ENCODE measurements around the gene DENND4C.
"Not testable (repeated sequence)": the region's sequence is repeated elsewhere in the genome, so short reads cannot be mapped to it uniquely, and the experiment has no call there.

Gene DENND4C

DNA sequence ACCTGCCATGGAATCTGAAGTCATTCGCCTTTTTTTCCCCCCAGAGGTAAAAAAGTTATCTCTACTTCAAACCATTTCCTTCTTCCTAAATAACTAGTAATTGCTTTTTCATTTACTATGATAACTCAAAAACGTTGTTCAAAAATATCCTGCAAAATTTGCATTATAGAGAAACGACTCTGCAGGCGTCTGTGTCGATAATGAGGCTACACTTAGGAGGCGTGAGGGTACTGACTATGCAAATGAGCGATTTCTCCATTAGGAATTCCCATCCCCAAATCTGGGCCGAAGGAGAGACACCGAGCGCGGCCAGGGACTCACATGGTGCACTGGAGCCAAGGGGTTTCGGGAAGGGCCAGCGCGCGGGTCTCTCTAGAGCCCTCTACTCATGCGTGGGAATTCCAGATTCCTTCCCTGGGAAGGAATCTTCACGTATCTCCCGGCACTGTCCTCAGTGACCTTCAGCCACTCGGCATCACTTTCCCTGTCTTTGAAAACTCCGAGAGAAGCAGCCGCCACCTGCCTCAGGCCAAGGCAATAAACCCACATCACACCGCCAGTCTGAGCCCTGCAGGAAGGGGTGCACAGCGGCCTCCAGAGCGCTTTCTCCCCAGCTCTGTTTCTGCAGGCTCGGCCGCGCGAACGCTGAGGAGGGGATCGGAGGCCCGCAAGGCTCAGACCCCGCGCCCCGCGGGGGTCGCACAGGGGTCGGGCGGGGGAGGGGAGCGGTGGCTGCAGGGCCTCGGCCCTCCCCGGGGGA lies 718 bp upstream of the DENND4C start:
- no peak for DNase-seq

DNA sequence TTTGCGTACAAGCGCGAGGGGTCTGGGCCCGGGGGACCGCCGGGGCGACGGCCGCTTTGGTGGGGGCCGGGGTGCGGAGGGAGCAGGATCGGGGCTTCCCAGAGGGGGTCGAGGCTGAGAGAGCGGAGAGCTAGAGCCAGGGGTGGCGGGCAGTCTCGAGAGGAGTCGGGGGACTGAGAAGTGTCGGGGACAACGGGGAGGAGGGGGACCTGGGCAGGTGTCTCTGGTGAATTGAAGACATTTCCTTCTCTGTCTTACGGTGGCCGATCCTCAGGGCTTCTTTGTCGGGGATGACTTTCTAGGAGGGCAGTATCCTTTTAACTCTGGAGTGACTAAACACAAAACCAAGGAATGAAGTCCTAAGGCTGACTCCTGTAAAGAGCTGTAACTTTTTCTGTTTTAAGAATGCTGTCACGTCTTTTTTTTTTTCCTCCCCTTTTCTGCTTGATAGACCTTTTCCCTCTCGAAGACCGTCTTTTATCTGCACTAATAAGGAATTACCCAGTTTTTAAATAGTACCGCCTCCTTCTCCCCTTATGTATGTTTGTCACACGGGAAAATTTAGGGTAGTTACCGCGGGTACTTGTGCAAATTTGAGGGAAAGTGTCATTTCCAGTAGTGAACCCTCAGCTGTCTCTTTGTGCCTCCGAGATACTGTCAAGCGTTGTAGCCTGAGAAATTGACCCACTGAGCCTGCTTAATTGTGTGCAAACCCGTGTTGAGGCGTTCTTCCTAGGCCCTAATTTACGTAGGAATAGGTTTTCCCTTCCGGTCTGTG lies 822 bp downstream of the DENND4C start:
- no peak for DNase-seq

DNA sequence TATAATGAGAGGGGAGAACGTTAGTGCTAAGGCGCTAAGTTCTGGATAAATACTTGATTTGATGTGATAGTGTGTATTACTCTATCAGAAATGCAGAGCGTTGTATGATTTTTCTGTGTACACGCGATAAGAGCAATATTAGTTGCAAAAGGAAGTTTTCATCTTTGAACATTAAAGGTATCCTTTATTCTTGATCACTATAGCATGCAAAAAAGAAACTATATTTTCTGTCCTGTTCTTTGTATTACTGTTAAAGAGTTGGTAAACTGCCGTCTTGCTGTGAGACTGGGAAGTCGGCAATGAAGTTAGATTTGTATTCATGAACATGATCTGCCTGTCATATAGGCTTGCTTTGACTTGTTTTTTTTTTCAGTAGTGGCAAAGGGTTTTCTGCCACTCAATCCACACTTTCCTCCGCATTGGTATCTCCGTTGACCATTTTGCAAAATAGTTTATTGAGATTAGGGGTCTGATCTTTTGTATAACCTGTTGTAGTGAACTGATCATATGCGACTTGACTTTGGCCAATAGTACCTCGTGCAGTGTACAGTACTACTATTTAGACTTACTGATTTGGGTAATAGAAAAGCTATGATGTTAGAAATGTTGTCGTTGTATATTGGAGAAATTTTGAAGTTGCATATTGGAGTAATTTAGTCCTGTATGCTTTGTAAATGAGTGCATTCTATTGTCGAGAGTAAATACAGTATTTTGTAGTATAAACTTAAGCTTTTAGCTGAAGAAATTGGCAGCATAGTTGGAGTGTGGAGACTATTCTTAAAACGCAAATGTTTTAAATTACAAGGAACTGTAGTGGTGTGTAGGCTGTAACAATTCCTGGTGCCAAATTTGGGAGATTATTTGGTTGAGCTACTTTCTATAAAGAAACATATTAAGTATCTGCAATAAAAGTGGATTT lies 1.7 kb downstream of the DENND4C start:
- DNase-seq = no peak

DNA sequence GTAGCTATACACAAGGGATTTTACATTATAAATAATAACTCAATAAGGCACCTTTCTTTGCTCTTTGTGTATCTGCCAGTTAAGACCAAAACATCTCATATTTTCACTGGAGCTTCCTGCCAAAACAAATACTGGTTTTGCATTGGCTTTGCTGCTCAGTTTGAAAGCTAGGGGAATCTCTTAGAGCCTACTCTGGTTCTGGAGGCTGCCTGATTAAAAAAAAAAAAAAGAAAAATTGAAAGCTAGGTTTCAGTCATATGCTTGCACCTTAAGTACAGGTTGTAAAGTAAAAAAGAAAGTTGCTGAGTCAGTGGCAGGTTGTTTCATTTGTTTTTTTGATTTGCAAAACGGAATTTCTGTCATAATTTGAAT lies 2.3 kb downstream of the DENND4C start:
- DNase-seq = no peak

DNA sequence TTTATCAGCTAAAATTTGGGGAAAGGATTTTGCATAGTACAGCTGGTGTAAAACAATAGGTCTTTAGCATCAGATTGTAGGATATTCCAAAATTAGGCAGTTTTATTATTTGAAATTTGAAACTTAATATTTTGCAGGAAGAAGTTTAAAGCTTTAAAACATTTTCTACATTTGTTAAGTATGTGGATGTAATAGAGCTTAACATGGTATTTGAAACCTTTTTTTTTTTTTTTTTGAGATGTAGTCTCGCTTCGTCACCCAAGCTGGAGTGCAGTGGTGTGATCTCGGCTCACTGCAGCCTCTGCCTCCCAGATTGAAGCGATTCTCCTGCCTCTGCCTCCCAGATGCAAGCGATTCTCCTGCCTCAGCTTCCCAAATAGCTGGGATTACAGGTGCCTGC lies 2.9 kb downstream of the DENND4C start:
- DNase-seq = no peak

DNA sequence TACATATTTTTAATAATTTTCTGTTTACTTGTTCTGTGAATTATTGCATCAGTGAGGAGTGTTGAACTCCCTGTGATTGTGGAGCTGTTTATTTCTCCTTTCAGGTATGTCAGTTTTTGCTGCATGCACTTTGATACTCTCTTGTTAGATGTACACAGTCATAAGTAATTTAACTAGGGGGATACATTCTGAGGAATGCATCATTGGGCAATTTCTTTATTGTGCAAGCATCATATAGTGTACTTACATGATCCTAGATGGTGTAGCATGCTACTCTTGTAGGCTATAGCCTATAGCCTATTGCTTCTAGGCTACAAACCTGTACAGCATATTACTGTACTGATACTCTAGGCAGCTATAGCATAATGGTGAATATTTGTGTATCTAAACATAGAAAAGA lies 9.5 kb downstream of the DENND4C start:
- DNase-seq = no peak

DNA sequence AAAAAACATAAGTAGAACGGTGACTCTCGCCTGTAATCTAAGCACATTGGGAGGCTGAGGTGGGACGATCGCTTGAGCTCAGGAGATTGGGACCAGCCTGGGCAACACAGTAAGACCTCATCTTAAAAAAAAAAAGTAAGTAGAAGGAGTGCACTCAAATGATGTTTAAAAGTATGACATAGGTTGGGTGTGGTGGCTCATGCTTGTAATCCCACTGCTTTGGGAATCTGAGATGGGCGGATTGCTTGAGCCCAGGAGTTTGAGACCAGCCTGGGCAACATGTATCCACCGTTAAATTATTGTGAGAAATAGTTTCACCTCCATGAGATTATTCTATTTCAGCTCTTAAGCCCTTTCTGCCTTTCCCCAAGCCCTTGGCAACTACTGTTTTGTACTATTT lies 11.2 kb downstream of the DENND4C start:
- no peak for DNase-seq

DNA sequence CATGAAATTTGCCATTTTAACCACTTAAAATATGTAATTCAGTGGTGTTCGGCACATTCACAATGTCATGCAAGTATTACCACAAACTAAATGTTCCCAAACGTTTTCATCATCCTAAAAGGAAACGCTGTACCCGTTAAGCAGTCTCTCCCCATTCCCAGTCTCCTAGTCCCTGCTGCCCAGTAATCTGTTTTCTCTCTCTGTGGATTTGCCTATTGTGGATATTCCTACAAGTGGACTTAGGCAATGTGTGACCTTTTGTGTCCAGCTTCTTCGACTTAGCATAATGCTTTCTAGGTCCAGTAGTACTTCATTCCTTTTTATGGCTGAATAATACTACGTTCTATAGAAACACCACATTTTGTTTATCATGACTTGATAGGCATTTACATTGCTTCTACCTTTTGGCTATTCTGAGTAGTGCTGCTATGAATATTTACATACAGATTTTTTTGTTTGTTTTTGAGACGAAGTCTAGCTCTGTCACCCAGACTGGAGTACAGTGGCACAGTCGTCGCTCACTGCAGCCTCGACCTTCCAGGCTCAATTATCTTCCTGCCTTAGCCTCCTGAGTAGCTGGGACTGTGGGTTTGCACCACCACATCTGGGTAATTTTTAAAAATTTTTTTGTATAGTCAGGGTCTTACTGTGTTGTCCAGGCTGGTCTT lies 13.0 kb downstream of the DENND4C start:
- DNase-seq = no peak

DNA sequence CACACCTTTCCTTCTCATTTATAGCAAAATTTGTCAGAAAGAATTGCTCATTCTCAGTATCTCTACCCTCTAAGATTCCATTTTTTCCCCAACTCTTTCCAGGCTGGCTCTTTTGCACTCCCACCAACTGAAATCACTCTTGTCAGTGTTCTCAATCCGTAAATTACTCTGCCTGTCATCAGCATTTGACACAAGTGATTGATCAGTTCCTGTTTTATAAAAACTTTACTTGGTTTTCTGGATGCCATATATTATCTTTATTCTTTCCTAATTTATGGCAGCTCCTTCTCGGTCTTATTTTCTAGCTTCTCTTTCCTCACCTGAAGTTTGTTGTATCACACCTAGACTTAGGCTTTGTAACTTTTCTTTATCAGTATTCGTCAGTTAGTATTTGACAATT lies 16.4 kb downstream of the DENND4C start:
- no peak for DNase-seq

DNA sequence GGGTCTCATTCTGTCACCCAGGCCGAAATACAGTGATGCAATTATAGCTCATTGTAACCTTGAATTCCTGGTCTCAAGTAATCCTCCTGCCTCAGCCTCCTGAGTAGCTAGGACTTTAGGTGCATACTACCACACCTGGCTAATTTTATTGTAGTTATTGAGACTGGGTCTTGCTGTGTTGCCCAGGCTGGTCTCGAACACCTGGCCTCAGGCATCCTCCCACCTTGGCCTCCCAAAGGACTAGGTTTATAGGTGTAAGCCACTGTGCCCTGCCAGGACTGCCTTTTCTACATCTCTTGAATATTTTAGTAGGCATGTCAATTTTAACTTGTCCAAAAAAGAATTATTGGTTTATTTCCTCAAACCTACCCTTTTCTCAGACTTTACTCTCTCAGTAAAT lies 16.9 kb downstream of the DENND4C start:
- DNase-seq = no peak

DNA sequence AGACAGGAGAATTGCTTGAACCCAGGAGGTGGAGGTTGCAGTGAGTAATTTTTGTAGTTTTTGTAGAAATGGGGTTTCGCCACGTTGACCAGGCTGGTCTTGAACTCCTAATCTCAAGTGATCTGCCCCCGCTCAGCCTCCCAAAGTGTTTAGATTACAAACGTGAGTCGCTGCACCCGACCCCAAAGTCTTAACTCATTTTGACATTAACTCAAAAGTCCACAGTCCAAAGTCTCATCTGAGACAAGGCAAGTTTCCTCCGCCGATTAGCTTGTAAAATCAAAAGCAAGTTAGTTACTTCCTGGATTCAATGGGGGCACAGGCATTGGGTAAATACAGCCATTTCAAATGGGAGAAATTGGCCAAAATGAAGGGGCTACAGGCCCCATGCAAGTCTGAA lies 19.9 kb downstream of the DENND4C start:
- not testable (repeated sequence) for DNase-seq

DNA sequence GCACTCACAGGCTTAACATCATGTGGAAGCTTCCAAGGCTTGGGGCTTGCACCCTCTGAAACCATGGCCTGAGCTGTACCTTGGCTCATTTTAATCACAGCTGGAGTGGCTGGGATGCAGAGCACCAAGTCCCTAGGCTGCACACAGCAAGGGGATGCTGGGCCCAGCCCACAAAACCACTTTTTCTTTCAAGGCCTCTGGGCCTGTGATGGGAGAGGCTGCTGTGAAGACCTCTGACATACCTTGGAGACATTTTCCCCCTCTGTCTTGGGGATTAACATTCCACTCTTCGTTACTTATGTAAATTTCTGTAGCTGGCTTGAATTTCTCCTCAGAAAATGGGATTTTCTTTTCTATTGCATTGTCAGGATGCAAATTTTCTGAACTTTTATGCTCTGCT lies 20.7 kb downstream of the DENND4C start:
- not testable (repeated sequence) for DNase-seq

DNA sequence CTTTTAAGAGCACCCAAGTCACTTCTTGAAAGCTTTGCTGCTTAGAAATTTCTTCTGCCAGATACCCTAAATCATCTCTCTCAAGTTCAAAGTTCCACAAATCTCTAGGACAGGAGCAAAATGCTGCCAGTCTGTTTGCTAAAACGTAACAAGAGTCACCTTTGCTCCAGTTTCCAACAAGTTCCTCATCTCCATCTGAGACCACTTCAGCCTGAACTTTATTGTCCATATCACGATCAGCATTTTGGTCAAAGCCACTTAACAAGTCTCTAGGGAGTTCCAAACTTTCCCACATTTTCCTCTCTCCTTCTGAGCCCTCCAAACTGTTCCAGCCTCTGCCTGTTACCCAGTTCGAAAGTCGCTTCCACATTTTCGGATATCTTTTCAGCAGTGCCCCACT lies 21.1 kb downstream of the DENND4C start:
- DNase-seq = not testable (repeated sequence)

DNA sequence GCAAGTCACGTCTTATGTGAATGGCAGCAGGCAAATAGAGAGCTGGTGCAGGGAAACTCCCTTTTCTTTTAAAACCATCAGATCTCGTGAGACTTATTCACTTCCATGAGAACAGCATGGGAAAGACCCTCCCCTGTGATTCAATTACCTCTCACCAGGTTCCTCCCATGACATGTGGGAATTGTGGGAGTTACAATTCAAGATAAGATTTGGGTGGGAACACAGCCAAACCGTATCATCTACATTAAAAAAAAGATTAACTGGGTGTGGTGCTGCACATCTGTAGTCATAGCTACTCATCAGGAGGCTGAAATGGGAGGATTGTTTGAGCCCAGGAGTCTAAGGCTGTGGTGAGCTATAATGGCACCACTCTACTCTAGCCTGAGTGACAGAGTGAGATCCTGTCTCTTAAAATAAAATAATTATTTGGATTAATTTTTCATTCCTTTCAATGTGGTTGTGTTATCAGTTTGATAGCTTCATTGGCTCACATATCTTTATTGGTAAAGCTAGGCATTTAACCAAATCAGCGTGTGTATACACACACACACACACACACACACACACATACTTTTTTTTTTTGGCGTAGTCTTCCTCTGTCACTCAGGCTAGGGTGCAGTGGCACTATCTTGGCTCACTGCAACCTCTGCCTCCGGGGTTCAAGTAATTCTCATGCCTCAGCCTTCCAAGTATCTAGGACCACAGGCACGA lies 21.8 kb downstream of the DENND4C start:
- DNase-seq = no peak

DNA sequence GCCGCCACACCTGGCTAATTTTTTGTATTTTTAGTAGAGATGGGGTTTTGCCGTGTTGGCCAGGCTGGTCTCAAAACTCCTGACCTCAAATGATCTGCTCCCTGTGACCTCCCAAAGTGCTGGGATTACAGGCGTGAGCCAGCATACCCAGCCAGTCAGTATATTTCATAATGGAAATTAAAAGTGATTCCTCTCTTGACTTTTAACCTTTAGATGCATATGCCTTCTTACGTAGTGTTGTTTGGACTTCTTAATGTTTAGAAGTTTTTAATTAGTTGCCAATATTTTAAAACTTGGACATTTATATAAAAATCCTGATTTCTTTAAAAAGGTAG lies 22.4 kb downstream of the DENND4C start:
- no peak for DNase-seq

DNA sequence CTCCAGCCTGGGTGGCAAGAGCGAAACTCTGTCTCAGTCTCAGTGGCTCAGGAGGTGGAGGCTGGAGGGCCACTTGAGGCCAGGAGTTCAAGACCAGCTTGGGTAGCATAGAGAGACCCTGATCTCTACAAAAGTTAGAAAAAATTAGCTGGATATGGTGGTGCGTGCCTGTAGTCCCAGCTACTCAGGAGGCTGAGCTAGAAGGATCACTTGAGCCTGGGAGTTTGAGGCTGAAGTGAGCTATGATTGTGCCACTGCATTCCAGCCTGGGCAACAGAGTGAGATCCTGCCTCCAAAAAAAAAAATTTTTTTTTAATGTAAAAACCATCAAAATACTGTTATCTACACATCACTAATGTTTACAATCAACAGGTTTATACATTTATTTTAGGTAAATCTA lies 24.6 kb downstream of the DENND4C start:
- no peak for DNase-seq

DNA sequence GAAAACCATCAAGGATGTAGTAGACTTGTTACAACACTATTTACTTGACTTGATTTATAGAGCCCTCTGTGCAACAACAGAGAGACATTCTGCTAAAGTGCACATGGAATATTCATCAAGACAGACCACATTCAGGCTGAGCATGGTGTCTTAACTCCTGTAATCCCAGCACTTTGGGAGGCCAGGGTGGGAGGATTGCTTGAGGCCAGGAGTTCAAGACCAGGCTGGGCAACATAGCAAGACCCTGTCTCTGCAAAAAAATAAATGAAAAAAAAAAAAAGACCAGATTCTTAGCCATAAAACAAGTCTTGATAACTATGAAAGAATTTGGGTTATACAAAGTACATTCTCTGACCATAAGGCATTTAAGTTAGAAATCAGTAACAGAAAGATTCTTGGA lies 25.3 kb downstream of the DENND4C start:
- no peak for DNase-seq

DNA sequence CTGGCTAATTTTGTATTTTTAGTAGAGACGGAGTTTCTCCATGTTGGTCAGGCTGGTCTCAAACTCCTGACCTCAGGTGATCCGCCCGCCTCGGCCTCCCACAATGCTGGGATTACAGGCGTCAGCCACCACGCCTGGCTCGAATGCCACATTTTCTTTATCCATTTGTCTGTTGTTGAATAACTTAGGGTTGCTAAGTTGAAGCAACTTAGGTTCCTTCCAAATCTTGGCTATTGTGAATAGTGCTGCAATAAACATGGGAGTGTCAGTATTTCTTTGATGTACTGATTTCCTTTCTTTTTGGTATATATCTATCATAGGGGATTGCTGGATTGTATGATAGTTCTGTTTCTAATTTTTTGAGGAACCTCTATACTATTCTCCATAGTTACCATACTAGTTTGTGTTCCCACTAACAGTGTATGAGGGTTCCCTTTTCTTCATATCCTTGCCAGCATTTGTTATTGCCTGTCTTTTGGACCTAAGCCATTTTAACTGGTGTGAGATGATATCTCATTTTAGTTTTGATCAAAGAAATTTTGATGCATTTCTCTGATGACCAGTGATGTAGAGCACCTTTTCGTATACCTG lies 29.3 kb downstream of the DENND4C start:
- not testable (repeated sequence) for DNase-seq

DNA sequence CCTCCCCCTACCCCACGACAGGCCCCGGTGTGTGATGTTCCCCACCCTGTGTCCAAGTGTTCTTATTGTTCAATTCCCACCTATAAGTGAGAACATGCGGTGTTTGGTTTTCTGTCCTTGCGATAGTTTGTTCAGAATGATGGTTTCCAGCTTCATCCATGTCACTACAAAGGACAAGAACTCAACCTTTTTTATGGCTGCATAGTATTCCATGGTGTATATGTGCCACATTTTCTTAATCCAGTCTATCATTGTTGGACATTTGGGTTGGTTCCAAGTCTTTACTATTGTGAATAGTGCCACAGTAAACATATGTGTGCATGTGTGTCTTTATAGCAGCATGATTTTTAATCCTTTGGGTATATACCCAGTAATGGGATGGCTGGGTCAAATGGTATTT lies 35.1 kb downstream of the DENND4C start:
- DNase-seq = not testable (repeated sequence)

DNA sequence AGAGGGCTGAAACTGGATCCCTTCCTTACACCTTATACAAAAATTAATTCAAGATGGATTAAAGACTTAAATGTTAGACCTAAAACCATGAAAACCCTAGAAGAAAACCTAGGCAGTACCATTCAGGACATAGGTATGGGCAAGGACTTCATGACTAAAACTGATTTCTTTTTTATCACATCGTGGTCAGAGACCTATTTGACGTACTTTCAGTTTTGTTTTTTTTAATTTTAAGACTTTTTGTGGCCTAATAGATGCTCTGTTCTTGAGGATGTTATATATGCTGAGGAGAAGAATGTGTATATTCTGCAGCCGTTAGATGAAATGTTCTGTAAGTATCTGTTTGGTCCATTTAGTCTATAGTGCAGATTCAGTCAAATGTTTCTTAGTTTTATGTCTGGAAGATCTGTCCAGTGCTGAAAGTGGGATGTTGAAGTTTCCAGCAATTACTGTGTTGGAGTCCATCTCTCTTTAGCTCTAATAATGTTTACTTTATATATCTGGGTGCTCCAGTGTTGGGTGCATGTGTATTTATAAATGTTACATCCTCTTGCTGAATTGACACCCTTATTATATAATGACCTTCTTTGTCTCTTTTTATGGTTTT lies 36.4 kb downstream of the DENND4C start:
- not testable (repeated sequence) for DNase-seq

DNA sequence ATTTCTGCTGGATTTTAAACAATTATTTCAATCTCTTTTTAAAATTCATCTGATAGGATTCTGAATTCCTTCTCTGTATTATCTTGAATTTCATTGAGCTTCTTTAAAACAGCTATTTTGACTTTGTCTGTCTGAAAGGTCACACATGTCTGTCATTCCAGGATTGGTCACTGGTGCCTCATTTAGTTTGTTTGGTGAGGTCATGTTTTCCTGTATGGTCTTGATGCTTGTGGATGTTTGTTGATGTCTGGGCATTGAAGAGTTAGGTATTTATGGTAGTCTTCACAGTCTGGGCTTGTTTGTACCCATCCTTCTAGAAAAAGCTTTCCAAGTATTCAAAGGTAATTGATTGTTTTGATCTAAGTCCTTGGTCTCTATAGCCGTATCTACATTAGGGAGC lies 39.1 kb downstream of the DENND4C start:
- DNase-seq = no peak

Measured in activated T-cell treated with anti-CD3 and anti-CD28 coated beads, Interleukin-2, amount 50 U/mL, for 1 hour (primary cell).